NCI-H146 treated with DMSO at 0.1 percent for 48 hours (cell line): Measurements from ENCODE around the gene UBXN7.
A peak's percentile ranks its signal among the peaks of the same experiment; 100 is the strongest.
"Not testable (repeated sequence)": the region's sequence is repeated elsewhere in the genome, so short reads cannot be mapped to it uniquely, and the experiment has no call there.

Source experiments
- DNase-seq: peaks from one replicate; lab custom pipeline; 2025; ENCODE audit not compliant: unreplicated experiment; lab: John Stamatoyannopoulos, UW

The UBXN7 gene, protein sequence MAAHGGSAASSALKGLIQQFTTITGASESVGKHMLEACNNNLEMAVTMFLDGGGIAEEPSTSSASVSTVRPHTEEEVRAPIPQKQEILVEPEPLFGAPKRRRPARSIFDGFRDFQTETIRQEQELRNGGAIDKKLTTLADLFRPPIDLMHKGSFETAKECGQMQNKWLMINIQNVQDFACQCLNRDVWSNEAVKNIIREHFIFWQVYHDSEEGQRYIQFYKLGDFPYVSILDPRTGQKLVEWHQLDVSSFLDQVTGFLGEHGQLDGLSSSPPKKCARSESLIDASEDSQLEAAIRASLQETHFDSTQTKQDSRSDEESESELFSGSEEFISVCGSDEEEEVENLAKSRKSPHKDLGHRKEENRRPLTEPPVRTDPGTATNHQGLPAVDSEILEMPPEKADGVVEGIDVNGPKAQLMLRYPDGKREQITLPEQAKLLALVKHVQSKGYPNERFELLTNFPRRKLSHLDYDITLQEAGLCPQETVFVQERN

DNA sequence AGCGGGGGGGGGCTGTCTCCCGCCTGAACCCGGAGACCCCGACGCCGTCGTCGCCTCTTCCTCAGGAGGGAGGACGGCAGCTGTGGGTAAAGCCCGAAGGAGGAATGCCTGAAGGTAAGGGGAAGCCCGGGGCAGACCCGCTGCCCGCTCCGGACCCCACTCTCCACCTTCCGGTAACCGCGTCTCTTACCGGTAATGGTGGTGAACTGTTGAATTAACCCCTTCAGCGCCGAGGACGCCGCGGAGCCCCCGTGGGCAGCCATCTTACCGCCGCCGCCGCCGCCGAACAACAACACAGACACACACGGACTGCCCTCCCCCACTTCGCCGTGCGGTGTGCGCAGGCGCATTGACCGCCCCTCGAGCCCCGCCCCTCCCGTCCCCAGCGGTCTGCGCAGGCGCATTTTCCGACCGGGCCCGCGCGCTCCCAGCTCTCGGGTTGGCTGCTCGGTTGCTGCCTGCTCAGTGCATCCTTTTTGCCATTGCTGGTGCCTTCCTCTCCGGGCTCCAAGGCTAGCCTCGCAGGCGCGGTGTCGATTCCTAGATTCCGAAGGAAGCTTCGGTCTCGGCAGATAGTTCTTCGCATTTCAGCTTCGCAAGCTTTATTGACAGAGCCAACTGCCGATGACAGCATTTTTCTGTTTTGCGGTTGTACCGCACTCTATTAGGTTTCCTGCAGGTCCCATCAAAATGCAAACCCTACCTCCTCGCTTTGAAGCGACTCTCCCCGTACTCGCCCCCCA is at the start of gene UBXN7:
UBXN7 (minus strand) TSS at position 291 of the 743 bp plus-strand sequence; CDS start at position 263, 28 bp downstream.
- DNase-seq = peak; percentile 86

DNA sequence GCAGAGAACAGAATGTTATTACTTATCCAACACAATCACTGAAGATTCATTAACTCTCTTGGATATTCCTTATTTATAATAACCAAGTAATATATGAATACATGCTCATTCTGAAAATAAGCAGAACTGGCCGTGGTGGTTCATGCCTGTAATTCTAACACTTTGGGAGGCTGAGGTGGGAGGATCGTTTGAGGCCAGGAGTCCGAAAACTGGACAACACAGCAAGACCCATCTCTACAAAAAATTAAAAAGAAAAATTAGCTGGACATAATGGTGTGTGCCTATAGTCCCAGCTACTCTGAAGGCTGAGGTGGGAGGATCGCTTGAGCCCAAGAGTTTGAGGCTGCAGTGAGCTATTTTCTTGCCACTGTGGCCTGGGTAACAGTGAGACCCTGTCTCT is 45.5 kb upstream of the UBXN7 start:
- no peak for DNase-seq

DNA sequence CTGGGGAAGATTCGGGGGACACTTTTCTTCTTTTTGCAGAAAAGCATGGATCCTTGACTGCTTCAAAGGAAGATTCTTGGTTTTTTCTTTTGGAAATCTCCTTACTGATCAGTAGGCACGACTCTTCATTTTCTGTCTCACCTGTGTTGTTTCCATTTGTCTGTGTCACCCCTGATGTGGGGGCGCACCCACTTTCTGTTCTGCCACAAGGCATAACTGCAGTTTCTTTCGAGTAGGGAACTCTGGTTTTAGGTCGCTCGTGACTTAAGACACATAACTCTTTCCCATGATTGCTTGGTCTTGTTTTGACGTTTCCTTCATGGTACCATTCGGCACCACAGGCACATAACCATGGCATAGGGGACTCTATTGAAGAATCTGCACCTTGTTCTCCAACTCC is 40.1 kb upstream of the UBXN7 start:
- DNase-seq = no peak

DNA sequence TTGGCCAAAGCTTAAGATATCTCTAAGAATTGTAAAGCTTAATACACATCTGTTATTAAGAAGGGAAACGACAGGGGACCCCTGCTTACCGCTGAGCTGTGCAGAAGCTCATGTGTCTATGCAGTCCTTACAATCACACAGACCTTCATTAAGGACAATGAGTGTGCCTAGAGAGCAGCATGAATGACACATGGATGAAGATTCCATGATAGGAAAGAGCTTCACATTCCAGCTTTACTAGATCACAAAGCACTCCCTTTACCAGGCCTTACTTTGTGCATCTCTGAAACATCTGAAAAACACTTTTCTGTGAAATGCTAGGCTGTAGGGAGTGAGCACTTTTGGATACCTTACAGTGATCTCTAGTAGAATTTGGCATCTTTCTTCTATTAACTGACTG is 39.3 kb upstream of the UBXN7 start:
- no peak for DNase-seq

DNA sequence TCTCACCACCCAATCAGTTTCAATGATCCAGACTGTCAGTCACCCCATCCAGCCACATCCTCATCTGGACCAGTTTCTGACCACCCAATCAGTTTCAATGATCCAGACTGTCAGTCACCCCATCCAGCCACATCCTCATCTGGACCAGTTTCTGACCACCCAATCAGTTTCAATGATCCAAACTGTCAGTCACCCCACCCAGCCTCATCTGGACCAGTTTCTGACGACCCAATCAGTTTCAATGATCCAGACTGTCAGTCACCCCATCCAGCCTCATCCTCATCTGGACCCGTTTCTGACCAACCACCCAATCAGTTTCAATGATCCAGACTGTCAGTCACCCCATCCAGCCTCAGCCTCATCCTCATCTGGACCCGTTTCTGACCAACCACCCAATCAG is 38.0 kb upstream of the UBXN7 start:
- not testable (repeated sequence) for DNase-seq

DNA sequence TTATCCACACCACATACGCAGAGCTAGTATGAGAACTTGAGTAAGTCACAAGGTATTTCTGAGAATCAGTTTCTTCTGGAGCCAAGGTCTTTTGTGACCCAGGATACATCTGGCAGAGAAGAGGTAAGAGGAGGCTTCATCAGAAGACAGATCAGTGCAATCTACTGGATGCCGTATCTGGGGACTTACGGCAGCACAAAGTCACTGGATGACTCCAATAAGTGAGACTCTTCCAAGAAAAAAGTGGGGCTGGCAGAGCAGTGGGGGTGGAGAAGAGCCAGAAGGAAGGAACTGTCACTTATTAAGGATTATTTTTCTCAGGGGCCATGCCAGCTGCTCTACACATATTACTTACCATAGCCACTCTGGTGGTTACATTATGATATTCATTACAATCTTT is 31.6 kb upstream of the UBXN7 start:
- no peak for DNase-seq

DNA sequence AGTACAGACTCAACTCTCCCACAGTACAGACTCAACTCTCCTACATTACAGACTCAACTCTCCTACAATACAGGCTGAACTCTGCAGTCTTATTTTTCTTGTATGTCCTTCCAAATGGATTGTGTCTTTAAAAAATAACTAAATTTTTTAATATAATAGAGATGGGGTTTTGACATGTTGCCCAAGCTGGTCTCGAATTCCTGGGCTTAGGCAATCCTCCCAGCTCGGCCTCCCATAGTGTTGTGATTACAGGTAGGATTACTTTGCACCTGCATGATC is 31.2 kb upstream of the UBXN7 start:
- no peak for DNase-seq

DNA sequence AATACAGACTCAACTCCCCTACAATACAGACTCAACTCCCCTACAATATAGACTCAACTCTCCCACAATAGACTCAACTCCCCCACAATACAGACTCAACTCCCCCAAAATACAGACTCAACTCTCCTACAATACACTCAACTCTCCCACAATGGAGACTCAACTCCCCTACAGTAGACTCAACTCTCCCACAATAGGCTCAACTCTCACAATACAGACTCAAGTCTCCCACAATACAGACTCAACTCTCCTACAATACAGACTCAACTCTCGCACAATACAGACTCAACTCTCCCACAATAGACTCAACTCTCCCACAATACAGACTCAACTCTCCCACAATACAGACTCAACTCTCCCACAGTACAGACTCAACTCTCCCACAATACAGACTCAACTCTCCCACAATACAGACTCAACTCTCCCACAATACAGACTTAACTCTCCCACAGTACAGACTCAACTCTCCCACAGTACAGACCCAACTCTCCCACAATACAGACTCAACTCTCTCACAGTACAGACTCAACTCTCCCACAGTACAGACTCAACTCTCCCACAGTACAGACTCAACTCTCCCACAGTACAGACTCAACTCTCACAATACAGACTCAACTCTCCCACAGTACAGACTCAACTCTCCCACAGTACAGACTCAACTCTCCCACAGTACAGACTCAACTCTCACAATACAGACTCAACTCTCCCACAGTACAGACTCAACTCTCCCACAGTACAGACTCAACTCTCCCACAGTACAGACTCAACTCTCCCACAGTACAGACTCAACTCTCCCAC is 30.7 kb upstream of the UBXN7 start:
- DNase-seq = not testable (repeated sequence)

DNA sequence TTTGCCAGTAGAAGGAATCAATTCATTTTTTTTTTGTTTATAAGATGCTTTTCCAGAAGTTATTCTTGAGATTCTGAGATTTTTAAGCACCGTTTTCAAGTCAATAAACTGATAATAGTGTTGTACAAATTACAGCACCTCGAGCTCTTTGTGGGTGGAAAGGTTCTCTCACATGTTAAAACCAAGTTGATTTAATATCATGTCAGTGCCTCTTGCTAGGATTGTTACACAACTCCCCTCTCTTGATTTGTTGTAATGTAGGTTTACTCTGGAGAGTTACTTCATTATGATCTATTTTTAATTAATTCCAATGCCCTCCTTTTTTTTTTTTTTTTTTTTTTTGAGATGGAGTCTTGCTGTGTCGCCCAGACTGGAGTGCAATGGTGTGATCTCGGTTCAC is 25.8 kb upstream of the UBXN7 start:
- no peak for DNase-seq

DNA sequence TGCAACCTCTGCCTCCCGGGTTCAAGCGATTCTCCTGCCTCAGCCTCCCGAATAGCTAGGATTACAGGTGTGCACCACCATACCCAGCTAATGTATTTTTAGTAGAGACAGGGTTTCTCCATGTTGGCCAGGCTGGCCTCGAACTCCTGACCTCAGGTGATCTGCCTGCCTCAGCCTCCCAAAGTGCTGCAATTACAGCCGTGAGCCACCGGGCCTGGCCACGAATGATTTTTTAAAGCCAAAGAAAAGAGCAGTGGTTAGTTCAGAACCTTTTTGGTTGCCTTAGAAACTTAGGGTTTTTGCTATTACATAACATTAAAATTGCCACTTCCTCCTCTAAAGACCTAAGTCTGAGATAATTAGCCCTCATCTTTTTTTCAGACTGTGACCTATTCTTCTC is 25.2 kb upstream of the UBXN7 start:
- DNase-seq = not testable (repeated sequence)

DNA sequence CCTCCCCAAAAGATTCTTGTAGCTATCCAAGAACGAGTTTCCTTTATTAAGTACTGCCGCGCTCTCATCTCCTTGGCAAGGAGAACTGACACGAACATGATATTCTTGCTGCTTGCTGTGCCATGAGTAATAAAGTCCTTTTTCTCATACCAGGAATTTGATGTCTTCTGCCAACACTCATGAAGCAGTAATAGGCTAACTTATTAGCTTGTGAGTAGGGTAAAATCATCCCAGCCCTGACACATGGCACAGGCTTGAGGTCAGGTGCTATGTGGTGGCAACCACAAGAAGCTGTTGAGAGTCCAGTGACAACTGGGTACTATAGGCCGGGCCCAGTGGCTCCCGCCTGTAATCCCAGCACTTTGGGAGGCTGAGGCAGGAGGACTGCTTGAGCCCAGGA is 22.7 kb upstream of the UBXN7 start:
- DNase-seq = no peak

DNA sequence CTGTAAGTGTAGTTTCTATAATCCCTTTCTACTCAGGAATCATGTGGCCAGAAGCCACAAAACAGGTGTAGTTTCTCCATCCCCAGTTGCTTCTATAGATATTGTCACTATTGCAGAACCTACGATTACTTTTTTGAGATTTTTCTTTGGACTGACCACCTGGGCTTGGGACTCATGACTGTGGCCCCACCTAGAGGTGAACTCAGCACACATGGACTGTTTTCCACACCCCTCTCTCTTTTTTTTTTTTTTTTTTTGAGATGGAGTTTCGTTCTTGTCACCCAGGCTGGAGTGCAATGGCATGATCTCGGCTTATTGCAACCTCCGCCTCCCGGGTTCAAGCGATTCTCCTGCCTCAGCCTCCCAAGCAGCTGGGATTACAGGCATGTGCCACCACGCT is 13.2 kb upstream of the UBXN7 start:
- DNase-seq = not testable (repeated sequence)

DNA sequence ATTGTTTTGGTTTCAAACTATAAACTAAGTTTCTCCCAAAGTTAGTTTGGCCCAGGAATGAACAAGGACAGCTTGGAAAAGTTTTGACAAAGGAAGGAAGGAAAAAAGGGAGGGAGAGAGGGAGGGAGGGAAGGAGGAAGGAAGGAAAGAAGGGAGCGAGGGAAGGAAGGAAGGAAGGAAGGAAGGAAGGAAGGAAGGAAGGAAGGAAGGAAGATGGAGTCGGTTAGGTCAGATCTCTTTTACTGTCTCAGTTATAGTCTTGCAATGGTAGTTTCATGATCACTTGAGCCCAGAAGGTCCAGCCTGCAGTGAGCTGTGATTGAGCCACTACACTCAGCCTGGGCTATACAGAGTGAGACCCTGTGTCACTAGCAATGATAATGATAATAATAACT is 12.3 kb upstream of the UBXN7 start:
- DNase-seq = no peak

DNA sequence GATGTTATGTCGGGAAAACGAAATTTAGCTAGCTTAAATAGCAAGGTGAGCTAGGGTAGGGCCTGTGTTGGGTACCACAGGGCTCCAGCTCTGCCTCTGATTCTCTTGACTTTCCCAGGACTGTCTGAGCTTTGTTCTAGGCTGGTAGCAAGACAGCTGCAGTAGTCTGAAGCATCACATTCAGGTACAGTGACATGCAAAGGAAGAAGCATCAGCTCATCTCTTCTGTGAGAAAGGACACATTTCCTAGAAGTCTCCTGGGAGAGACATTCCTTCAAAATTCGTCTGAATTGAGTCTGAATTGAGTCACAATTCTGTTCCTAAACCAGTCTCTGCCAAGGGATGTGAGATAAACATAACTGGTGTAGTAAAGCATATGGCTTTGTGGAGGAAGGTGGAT is 8.5 kb upstream of the UBXN7 start:
- DNase-seq = no peak

DNA sequence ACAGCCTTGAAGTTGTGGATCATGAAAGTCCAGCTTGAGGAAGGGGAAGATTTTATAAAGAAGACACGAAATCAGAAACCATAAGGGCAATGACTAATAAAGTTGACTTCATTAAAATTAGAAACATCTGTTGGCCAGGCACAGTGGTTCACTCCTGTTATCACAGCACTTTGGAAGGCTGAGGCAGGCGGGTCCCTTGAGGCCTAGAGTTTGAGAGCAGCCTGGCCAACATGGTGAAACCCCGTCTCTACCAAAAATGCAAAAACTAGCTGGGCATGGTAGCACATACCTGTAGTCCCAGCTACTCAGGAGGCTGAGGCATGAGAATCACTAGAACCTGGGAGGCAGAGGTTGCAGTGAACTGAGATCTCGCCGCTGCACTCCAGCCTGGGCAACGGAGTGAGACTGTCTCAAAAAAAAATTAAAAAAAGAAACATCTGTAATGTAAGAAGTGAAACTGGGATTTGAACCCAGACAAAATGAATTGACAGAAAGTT is 7.9 kb upstream of the UBXN7 start:
- DNase-seq = no peak

DNA sequence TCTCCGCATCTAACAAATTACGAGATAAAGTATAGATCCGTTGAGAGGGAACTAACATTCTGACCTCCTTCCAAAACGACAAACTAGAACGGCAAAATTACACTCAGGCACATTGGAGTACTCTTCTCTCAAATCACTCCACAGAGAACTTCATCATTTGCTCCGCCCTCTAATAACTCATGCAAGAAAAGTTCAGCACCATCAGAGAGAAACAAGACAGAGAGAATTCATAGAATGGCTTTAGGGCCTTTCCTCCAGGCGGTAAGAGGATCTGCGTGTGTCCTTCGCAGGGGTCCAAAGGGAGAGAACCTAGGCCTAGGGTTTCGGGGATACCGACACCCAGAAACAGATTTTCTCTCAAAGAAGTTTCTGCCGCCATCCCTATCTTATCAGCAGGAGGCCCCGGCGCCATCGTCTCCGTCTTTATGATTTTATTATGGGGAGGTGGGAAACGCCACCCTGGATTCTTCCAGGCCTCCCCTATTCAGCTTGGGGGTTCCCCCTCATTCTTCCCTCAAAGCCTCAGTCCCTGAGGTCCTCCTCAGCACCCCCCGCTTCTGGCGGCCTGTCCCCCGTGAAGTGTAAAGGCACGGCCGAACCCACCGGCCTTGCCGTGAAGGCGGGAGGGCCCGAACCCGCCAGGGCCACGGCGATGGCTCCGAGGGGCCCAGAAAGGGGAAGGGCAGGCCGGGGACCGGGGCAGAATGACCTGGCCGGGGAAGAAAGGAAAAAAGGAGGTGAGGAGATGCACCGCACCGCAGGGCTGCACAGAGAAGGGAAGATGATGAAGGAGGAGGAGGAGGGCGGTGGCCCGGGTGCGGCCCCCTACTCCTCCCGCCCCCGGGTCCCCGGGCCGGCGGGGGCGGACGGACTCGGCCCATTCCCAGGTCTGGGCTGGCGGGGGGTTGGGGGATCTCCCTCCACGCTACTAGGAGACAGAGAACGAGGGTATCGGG is 768 bp downstream of the UBXN7 start:
- DNase-seq = peak; percentile 14

DNA sequence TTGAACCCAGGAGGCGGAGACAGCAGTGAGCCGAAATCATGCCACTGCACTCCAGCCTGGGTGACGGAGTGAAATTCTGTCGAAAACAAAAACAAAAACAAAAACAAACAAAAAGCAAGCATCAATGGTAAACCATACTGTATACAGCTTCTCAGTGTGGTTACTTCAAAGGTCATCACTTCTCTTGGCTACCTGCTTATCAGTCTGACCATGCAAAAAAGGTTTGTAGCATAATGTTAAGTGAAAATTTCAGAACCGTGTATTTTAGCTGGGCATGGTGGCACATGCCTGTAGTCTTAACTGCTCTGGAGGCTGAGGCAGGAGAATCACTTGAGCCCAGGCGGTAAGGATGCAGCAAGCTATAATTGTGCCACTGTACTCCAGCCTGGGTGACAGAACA is 4.2 kb downstream of the UBXN7 start:
- no peak for DNase-seq

DNA sequence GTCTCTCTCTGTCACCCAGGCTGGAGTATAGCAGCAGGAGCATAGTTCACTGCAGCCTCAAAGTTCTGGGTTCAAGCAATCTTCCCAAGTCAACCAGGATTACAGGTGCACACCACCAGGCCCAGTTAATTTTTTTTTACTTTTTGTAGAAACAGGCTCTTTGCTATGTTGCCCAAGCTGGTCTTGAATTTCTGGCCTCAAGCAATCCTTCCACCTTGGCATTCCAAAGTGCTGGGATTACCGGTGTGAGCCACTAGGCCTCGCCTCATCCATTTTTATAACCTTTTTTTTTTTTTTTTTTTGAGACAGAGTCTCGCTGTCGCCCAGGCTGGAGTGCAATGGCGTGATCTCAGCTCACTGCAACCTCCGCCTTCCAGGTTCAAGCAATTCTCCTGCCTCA is 7.8 kb downstream of the UBXN7 start:
- not testable (repeated sequence) for DNase-seq

DNA sequence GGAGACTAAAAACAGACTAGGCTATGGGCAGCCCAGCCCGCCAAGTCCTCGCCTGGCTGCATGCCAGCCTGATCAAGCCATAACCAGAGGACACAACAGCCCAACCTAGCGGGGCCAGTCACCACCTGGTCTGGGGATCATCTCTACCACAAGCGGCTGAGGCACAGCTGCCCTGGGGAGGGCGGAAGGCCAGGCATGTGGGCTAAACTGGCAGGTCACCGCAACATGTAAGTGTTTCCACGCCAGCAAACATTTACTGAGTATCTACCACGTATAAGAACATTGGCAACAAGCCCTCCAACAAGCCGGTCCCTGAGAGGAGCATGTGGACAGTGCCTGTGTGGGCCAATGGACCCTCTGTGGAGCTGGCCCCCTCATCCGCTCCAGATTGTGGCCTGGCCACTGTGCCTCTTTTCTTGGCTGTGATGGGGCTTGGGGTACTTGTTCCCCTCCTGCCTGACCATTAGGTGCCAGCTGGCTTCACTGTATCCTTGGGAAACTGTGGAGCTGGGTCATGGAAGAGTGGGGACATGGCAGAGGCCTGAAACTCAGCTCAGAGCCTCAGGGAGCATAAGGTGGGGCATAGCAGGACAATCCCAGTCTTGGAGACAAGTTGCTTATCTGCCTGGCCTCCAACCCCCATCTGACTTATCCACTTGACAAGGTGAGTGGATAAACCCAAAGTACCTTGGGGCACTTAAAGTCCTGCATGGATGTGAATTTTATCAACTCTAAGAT is 9.0 kb downstream of the UBXN7 start:
- DNase-seq = no peak

DNA sequence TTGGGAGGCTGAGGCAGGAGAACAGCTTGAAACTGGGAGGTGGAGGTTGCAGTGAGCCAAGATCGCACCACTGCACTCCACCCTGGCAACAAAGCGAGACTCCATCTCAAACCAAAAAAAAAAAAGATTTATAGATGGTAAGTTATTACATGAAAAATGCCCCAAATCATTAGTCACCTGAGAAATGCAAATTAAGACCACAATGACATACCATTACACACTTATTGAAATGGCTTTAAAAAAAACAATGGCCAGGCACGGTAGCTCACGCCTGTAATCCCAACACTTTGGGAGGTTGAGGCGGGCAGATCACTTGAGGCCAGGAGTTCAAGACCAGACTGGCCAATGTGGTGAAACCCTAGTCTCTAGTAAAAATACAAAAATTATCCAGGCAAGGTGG is 10.6 kb downstream of the UBXN7 start:
- DNase-seq = not testable (repeated sequence)
